WTC11 (cell line): ENCODE measurements around the gene SRCIN1.

Experiments
- CREB1 ChIP-seq: sonication (generic); formaldehyde crosslinking; IDR thresholded peaks from 2 replicates; pipeline ENCODE4 v1.8.0; 2023; ENCODE audit warnings: mild to moderate bottlenecking, missing genetic modification reagents
- CTCF ChIP-seq: fragments of 200-600 bp; IDR thresholded peaks from 2 replicates; pipeline ENCODE4 v1.8.0; 2022; ENCODE audit warnings: antibody characterized with exemption
- ETV6 ChIP-seq: sonication (generic); formaldehyde crosslinking; IDR thresholded peaks from 2 replicates; pipeline ENCODE4 v1.8.1; 2022; ENCODE audit warnings: mild to moderate bottlenecking, missing genetic modification reagents
- NFYB ChIP-seq: sonication (generic); formaldehyde crosslinking; conservative IDR thresholded peaks from 2 replicates; pipeline ENCODE4 v1.8.0; 2022; ENCODE audit warnings: low read depth, missing genetic modification reagents
- RELA ChIP-seq: sonication (generic); formaldehyde crosslinking; IDR thresholded peaks from 2 replicates; pipeline ENCODE4 v1.8.1; 2022; ENCODE audit warnings: missing genetic modification reagents, mild to moderate bottlenecking, borderline replicate concordance
- TP53 ChIP-seq: sonication (generic); formaldehyde crosslinking; IDR thresholded peaks from 2 replicates; pipeline ENCODE4 v1.8.1; 2023; ENCODE audit warnings: mild to moderate bottlenecking, missing genetic modification reagents
- USF2 ChIP-seq: sonication (generic); formaldehyde crosslinking; IDR thresholded peaks from 2 replicates; pipeline ENCODE4 v1.8.1; 2023; ENCODE audit warnings: mild to moderate bottlenecking, missing genetic modification reagents, moderate library complexity
- TF ChIP-seq, protein P1 (sequence below): sonication (generic); formaldehyde crosslinking; conservative IDR thresholded peaks from 2 replicates; pipeline ENCODE4 v1.8.1; 2023; ENCODE audit warnings: mild to moderate bottlenecking, low read depth, missing genetic modification reagents, moderate library complexity
- TF ChIP-seq, protein P2 (sequence below): sonication (generic); formaldehyde crosslinking; IDR thresholded peaks from 2 replicates; pipeline ENCODE4 v1.8.1; 2023; ENCODE audit warnings: mild to moderate bottlenecking, missing genetic modification reagents
- TF ChIP-seq, protein P3 (sequence below): sonication (generic); formaldehyde crosslinking; IDR thresholded peaks from 2 replicates; pipeline ENCODE4 v1.8.1; 2022; ENCODE audit warnings: mild to moderate bottlenecking, missing genetic modification reagents, moderate library complexity, borderline replicate concordance

GRCh38 chr17:38606646-38607611 is 1.2 kb upstream of the SRCIN1 start:
- TF ChIP-seq, protein P1, sequence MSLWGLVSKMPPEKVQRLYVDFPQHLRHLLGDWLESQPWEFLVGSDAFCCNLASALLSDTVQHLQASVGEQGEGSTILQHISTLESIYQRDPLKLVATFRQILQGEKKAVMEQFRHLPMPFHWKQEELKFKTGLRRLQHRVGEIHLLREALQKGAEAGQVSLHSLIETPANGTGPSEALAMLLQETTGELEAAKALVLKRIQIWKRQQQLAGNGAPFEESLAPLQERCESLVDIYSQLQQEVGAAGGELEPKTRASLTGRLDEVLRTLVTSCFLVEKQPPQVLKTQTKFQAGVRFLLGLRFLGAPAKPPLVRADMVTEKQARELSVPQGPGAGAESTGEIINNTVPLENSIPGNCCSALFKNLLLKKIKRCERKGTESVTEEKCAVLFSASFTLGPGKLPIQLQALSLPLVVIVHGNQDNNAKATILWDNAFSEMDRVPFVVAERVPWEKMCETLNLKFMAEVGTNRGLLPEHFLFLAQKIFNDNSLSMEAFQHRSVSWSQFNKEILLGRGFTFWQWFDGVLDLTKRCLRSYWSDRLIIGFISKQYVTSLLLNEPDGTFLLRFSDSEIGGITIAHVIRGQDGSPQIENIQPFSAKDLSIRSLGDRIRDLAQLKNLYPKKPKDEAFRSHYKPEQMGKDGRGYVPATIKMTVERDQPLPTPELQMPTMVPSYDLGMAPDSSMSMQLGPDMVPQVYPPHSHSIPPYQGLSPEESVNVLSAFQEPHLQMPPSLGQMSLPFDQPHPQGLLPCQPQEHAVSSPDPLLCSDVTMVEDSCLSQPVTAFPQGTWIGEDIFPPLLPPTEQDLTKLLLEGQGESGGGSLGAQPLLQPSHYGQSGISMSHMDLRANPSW (CRISPR knock-in tag), result no peak
- TF ChIP-seq CREB1 (CRISPR knock-in tag), result no peak
- no peak for TF ChIP-seq CTCF
- TF ChIP-seq RELA (CRISPR knock-in tag), result no peak
- TF ChIP-seq NFYB (CRISPR knock-in tag), result no peak
- TF ChIP-seq, protein P2, sequence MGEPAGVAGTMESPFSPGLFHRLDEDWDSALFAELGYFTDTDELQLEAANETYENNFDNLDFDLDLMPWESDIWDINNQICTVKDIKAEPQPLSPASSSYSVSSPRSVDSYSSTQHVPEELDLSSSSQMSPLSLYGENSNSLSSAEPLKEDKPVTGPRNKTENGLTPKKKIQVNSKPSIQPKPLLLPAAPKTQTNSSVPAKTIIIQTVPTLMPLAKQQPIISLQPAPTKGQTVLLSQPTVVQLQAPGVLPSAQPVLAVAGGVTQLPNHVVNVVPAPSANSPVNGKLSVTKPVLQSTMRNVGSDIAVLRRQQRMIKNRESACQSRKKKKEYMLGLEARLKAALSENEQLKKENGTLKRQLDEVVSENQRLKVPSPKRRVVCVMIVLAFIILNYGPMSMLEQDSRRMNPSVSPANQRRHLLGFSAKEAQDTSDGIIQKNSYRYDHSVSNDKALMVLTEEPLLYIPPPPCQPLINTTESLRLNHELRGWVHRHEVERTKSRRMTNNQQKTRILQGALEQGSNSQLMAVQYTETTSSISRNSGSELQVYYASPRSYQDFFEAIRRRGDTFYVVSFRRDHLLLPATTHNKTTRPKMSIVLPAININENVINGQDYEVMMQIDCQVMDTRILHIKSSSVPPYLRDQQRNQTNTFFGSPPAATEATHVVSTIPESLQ (CRISPR knock-in tag), result no peak
- 0 out of 2 replicates have a peak, but pooled peaks have one; percentile 21 for TF ChIP-seq TP53
- TF ChIP-seq USF2 (CRISPR knock-in tag), result no peak; the same call in 1 of the 2 replicates
- no peak for TF ChIP-seq ETV6
- TF ChIP-seq, protein P3, sequence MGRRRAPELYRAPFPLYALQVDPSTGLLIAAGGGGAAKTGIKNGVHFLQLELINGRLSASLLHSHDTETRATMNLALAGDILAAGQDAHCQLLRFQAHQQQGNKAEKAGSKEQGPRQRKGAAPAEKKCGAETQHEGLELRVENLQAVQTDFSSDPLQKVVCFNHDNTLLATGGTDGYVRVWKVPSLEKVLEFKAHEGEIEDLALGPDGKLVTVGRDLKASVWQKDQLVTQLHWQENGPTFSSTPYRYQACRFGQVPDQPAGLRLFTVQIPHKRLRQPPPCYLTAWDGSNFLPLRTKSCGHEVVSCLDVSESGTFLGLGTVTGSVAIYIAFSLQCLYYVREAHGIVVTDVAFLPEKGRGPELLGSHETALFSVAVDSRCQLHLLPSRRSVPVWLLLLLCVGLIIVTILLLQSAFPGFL (CRISPR knock-in tag), result no peak
